H1 (cell line): Measurements from ENCODE around the gene C17orf50. TPM values are rescaled to one million over a fixed set of nuclear protein-coding genes. Genes with fewer than 3 reads are reported as not detected.

Experiments
- CTCF ChIA-PET: fragments of 300-600 bp; sonication (Branson Sonifier 250); formaldehyde crosslinking; loops from one replicate; lab custom pipeline; 2021; ENCODE audit not compliant: partially characterized antibody; lab: Charles Lee
- POLR2A ChIA-PET: fragments of 300-600 bp; sonication (Branson Sonifier 250); formaldehyde crosslinking; loops from one replicate; lab custom pipeline; 2021; ENCODE audit warnings: inconsistent platforms; ENCODE audit not compliant: partially characterized antibody; lab: Charles Lee
- DNase-seq, 2 experiments: peaks; one replicate each; pipeline versions ENCODE4 v3.0.0 to v3.0.0-alpha.2; 2010 to 2022; ENCODE audit warnings: low spot score in 2 of 2, low read depth in 1 of 2, mixed read lengths in 1 of 2
- FAIRE-seq: peaks from 2 replicates; lab custom pipeline; 2011; peaks lifted over from hg19 to GRCh38; lab: Jason Lieb, UNC
- H2AFZ ChIP-seq: 2 replicates; pipeline ENCODE4 v1.8.1; 2012; ENCODE audit warnings: low read length, inconsistent platforms
- H2AK5ac ChIP-seq: 2 replicates; pipeline ENCODE4 v1.6.1; 2013; ENCODE audit warnings: low read depth, low read length
- H2BK120ac ChIP-seq: replicated peaks from 2 replicates; pipeline ENCODE3; 2013; ENCODE audit warnings: low read depth, low read length, inconsistent platforms
- H2BK12ac ChIP-seq: 2 replicates; pipeline ENCODE4 v1.6.1; 2013; ENCODE audit warnings: low read depth, low read length
- H2BK15ac ChIP-seq: 2 replicates; pipeline ENCODE4 v1.6.1; 2013; ENCODE audit warnings: low read length
- H2BK20ac ChIP-seq: 2 replicates; pipeline ENCODE4 v1.6.1; 2013; ENCODE audit warnings: low read length
- H2BK5ac ChIP-seq: 2 replicates; pipeline ENCODE4 v1.6.1; 2013; ENCODE audit warnings: low read depth, low read length
- H3K14ac ChIP-seq: 2 replicates; pipeline ENCODE4 v1.6.1; 2013; ENCODE audit warnings: inconsistent platforms; ENCODE audit not compliant: insufficient read length
- H3K18ac ChIP-seq: 2 replicates; pipeline ENCODE4 v1.6.1; 2013; ENCODE audit warnings: low read length; ENCODE audit errors: extremely low read depth
- H3K23ac ChIP-seq: 2 replicates; pipeline ENCODE4 v1.6.1; 2013; ENCODE audit warnings: inconsistent platforms; ENCODE audit not compliant: insufficient read length
- H3K23me2 ChIP-seq: 2 replicates; pipeline ENCODE4 v1.6.1; 2013; ENCODE audit warnings: low read depth, low read length
- H3K27ac ChIP-seq: 2 replicates; pipeline ENCODE4 v1.6.1; 2011; ENCODE audit warnings: low read depth, low read length, inconsistent platforms
- H3K27me3 ChIP-seq, 4 experiments: replicated peaks in 1 of 4; 1 replicate in 1 of 4; 2 replicates in 3 of 4; pipeline versions ENCODE4 v1.6.1 to v1.8.1; 2011 to 2013; ENCODE audit warnings: low read length in 3 of 4, mild to moderate bottlenecking in 3 of 4, inconsistent platforms in 2 of 4, mixed read lengths in 2 of 4, moderate library complexity in 1 of 4; ENCODE audit not compliant: control insufficient read depth in 3 of 4, insufficient read depth in 3 of 4; ENCODE audit errors: extremely low read depth in 1 of 4
- H3K36me3 ChIP-seq, 4 experiments: 2 replicates each; pipeline versions ENCODE4 v1.6.1 to v1.8.1; 2011 to 2013; ENCODE audit warnings: mild to moderate bottlenecking in 4 of 4, low read length in 3 of 4, moderate library complexity in 2 of 4, control low read depth in 1 of 4, inconsistent platforms in 1 of 4; ENCODE audit not compliant: insufficient read depth in 4 of 4, control insufficient read depth in 2 of 4
- H3K4ac ChIP-seq: replicated peaks from 2 replicates; pipeline ENCODE3; 2013; ENCODE audit warnings: low read length, low read depth, mixed read lengths, inconsistent platforms; ENCODE audit not compliant: insufficient read length
- H3K4me1 ChIP-seq, 4 experiments: replicated peaks in 1 of 4; 1 replicate in 1 of 4; 2 replicates in 3 of 4; pipeline versions ENCODE4 v1.6.1 to v1.8.1; 2011 to 2013; ENCODE audit warnings: low read length in 3 of 4, inconsistent platforms in 2 of 4, mixed read lengths in 1 of 4; ENCODE audit not compliant: insufficient read depth in 4 of 4, control insufficient read depth in 3 of 4
- H3K4me2 ChIP-seq, 2 experiments: 2 replicates each; pipeline versions ENCODE4 v1.6.1 to v1.8.1; 2011 to 2013; ENCODE audit warnings: low read depth in 2 of 2, low read length in 2 of 2, control low read depth in 1 of 2, inconsistent platforms in 1 of 2, mild to moderate bottlenecking in 1 of 2; ENCODE audit not compliant: insufficient read depth in 1 of 2
- H3K4me3 ChIP-seq, 4 experiments: fragments of 200-600, 300-600 bp in 1 of 4; sonication (generic), shearing (Covaris generic), sonication (Bioruptor Twin) in 1 of 4; 2 replicates each; pipeline versions ENCODE4 v1.5.1 to v1.8.1; 2011 to 2016; ENCODE audit warnings: low read length in 4 of 4, low read depth in 3 of 4, control low read depth in 2 of 4, inconsistent platforms in 2 of 4, mild to moderate bottlenecking in 2 of 4, mixed read lengths in 1 of 4, moderate library complexity in 1 of 4; ENCODE audit not compliant: insufficient read depth in 2 of 4; ENCODE audit errors: extremely low read depth in 1 of 4
- H3K56ac ChIP-seq: replicated peaks from 2 replicates; pipeline ENCODE3; 2013; ENCODE audit warnings: low read depth, mild to moderate bottlenecking, mixed read lengths, low read length, inconsistent platforms; ENCODE audit not compliant: insufficient read length
- H3K79me1 ChIP-seq: 2 replicates; pipeline ENCODE4 v1.6.1; 2013; ENCODE audit warnings: low read depth, low read length, control low read depth
- H3K79me2 ChIP-seq, 2 experiments: 2 replicates each; pipeline versions ENCODE4 v1.6.1 to v1.8.1; 2012 to 2013; ENCODE audit warnings: low read length in 2 of 2, mild to moderate bottlenecking in 2 of 2, inconsistent platforms in 1 of 2; ENCODE audit not compliant: insufficient read depth in 2 of 2, control insufficient read depth in 1 of 2
- H3K9ac ChIP-seq, 4 experiments: replicated peaks in 1 of 4; 1 replicate in 1 of 4; 2 replicates in 3 of 4; pipeline versions ENCODE4 v1.6.1 to v1.8.1; 2011 to 2013; ENCODE audit warnings: low read depth in 3 of 4, low read length in 3 of 4, control low read depth in 2 of 4, mild to moderate bottlenecking in 2 of 4, moderate library complexity in 2 of 4, inconsistent platforms in 1 of 4; ENCODE audit errors: extremely low read depth in 1 of 4
- H3K9me3 ChIP-seq, 2 experiments: 2 replicates each; pipeline versions ENCODE4 v1.6.1 to v1.8.1; 2012 to 2013; ENCODE audit warnings: mild to moderate bottlenecking in 2 of 2, moderate library complexity in 2 of 2, control low read depth in 1 of 2, inconsistent platforms in 1 of 2, low read depth in 1 of 2, low read length in 1 of 2, mixed read lengths in 1 of 2; ENCODE audit not compliant: insufficient read depth in 2 of 2
- H4K20me1 ChIP-seq, 2 experiments: replicated peaks in 1 of 2; 2 replicates each; pipeline versions ENCODE3 to v1.8.1; 2011 to 2013; ENCODE audit warnings: inconsistent platforms in 2 of 2, low read length in 2 of 2, mild to moderate bottlenecking in 1 of 2; ENCODE audit not compliant: insufficient read depth in 2 of 2, control insufficient read depth in 1 of 2
- H4K5ac ChIP-seq: 2 replicates; pipeline ENCODE4 v1.6.1; 2013; ENCODE audit warnings: low read length, low read depth, mixed read lengths, inconsistent platforms; ENCODE audit not compliant: insufficient read length
- H4K8ac ChIP-seq: 2 replicates; pipeline ENCODE4 v1.8.0; 2013; ENCODE audit warnings: mild to moderate bottlenecking, moderate library complexity, low read length, inconsistent platforms; ENCODE audit not compliant: insufficient read depth; ENCODE audit errors: extremely low read depth
- H4K91ac ChIP-seq: replicated peaks from 2 replicates; pipeline ENCODE3; 2013; ENCODE audit warnings: low read length, mixed read lengths, inconsistent platforms; ENCODE audit not compliant: insufficient read length
- ATF3 ChIP-seq: IDR thresholded peaks from 2 replicates; pipeline ENCODE4 v1.6.1; 2011; ENCODE audit warnings: low read depth, mild to moderate bottlenecking, low read length; ENCODE audit not compliant: insufficient read depth
- CEBPB ChIP-seq: IDR thresholded peaks from 2 replicates; pipeline ENCODE4 v1.6.1; 2012; ENCODE audit warnings: low read depth, low read length
- GTF2F1 ChIP-seq: IDR thresholded peaks from 2 replicates; pipeline ENCODE4 v1.6.1; 2012; ENCODE audit warnings: low read depth, low read length, improper control_type of control experiment, borderline replicate concordance
- JUN ChIP-seq: IDR thresholded peaks from 2 replicates; pipeline ENCODE4 v1.6.1; 2011; ENCODE audit warnings: low read depth, mild to moderate bottlenecking, improper control_type of control experiment, low read length
- JUND ChIP-seq: IDR thresholded peaks from 2 replicates; pipeline ENCODE4 v1.6.1; 2011; ENCODE audit warnings: mild to moderate bottlenecking, improper control_type of control experiment, low read length
- KDM1A ChIP-seq: fragments of 200-600, 300-600 bp; sonication (generic); IDR thresholded peaks from 2 replicates; pipeline ENCODE4 v1.7.1; 2016; ENCODE audit warnings: mild to moderate bottlenecking, low read length, borderline replicate concordance
- KDM4A ChIP-seq: IDR thresholded peaks from one replicate; pipeline ENCODE4 v1.7.1; 2012; ENCODE audit warnings: low read depth, mild to moderate bottlenecking, moderate library complexity, low read length, inconsistent platforms; ENCODE audit not compliant: severe bottlenecking
- PHF8 ChIP-seq: fragments of 200-600 bp; sonication (generic); conservative IDR thresholded peaks from 2 replicates; pipeline ENCODE4 v1.7.1; 2012; ENCODE audit warnings: low read depth, mild to moderate bottlenecking, inconsistent platforms, low read length, moderate library complexity
- POLR2A ChIP-seq, 2 experiments: IDR thresholded peaks; 1 replicate in 1 of 2; 2 replicates in 1 of 2; pipeline ENCODE4 v1.6.1; 2011; ENCODE audit warnings: low read depth in 2 of 2, low read length in 2 of 2, mild to moderate bottlenecking in 2 of 2; ENCODE audit errors: control extremely low read depth in 1 of 2
- RBBP5 ChIP-seq: IDR thresholded peaks from 2 replicates; pipeline ENCODE4 v1.7.1; 2012; ENCODE audit warnings: low read depth, mild to moderate bottlenecking, inconsistent platforms, low read length, moderate library complexity, borderline replicate concordance
- SP4 ChIP-seq: IDR thresholded peaks from 2 replicates; pipeline ENCODE4 v1.6.1; 2012; ENCODE audit warnings: low read length, inconsistent platforms
- SRF ChIP-seq: IDR thresholded peaks from 2 replicates; pipeline ENCODE4 v1.6.1; 2011; ENCODE audit warnings: mild to moderate bottlenecking, low read depth, low read length, moderate library complexity
- YY1 ChIP-seq: IDR thresholded peaks from 2 replicates; pipeline ENCODE4 v1.6.1; 2011; ENCODE audit warnings: low read depth, mild to moderate bottlenecking, low read length
- WGBS, 2 experiments: shearing (Covaris generic) in 1 of 2; methylation state at CpG; one replicate each; pipeline versions ENCODE4 v1.1.6 to v1.1.7; 2013 to 2015; ENCODE audit warnings: low lambda C conversion rate in 2 of 2, mixed read lengths in 2 of 2, inconsistent platforms in 1 of 2, low coverage in 1 of 2, missing lambda C conversion rate in 1 of 2; ENCODE audit not compliant: insufficient replicate concordance in 2 of 2, insufficient coverage in 1 of 2, insufficient read length in 1 of 2; ENCODE audit errors: extremely low coverage in 1 of 2, missing lambda C conversion rate in 1 of 2; 5-methylcytosine and 5-hydroxymethylcytosine counted together
- polyA plus RNA-seq, 7 experiments: library from polyadenylated mRNA; depleted of rRNA in 3 of 7; stranded (reverse) in 5 of 7; unstranded in 2 of 7; fragments of >200 nt in 5 of 7; fragments of 200-250 nt in 2 of 7; gene quantifications; 1 replicate in 5 of 7; 2 replicates in 1 of 7; 4 replicates in 1 of 7; pipeline versions ENCODE4 v1.2.1 to v1.2.3, GENCODE V29; 2011 to 2013; ENCODE audit warnings: missing spikeins in 2 of 7, mixed read lengths in 2 of 7
- total RNA-seq: library from RNA; stranded (reverse); fragmentation: NEBNext Ultra II Directional; extraction: Animal tissue kit (Norgen Biotek cat#: 25700); gene quantifications from 2 replicates; pipeline ENCODE4 v1.2.1, GENCODE V29; 2021

Gene C17orf50
- total and polyA plus RNA-seq, 2 of the 8 experiments (the other 6 are each of a cell fraction or from before 2014, with no cell fraction given), result 0.12 TPM; not detected in 1

- DNase-seq, result peak in 1 of 2 experiments; percentile 46
- H3K4me3 ChIP-seq, result 0 out of 8 replicates have a peak overlapping the region, but pooled peaks of 1 of the 4 experiments have one; percentile 4
- peak overlapping the region; percentile 4 to 30; a peak in 2 of 4 replicates for H3K4me2 ChIP-seq
- no peak overlapping the region for H3K14ac ChIP-seq
- H4K8ac ChIP-seq, result no peak overlapping the region
- no peak overlapping the region for H2BK120ac ChIP-seq
- no peak overlapping the region for H2BK12ac ChIP-seq
- H4K91ac ChIP-seq, result no peak overlapping the region
- no peak overlapping the region for H2AFZ ChIP-seq
- H3K9ac ChIP-seq, result no peak overlapping the region
- ChIA-PET POLR2A (interaction anchor here (0.9 to 1.2 kb wide), 2 partner anchors 79 to 143 kb away, joined by 4 read pairs; partner anchors contain the start of genes AP2B1 and TAF15), CTCF (interaction anchor here (1.0 to 9.8 kb wide), 6 partner anchors 12 to 117 kb away, joined by 3 to 45 read pairs (median 10); no protein-coding TSS in a partner anchor)
- no peak overlapping the region for H3K23ac ChIP-seq
- H3K18ac ChIP-seq, result no peak overlapping the region
- H2AK5ac ChIP-seq, result no peak overlapping the region
- H3K79me1 ChIP-seq, result peaks cover 2% of the 10 kb centered on the region; the same call in 1 of the 2 replicates
- H3K79me2 ChIP-seq, result no peaks in the 10 kb centered on the region
- H3K9me3 ChIP-seq, result no peaks in the 10 kb centered on the region
- peaks cover 7 to 28% (median 8%) of the 10 kb centered on the region in 4 experiments; a peak in 6 of 7 replicates for H3K4me1 ChIP-seq
- no peak overlapping the region for H3K56ac ChIP-seq
- H2BK20ac ChIP-seq, result no peak overlapping the region
- H3K4ac ChIP-seq, result no peak overlapping the region
- H3K36me3 ChIP-seq, result peaks cover 0 to 8% (median 2%) of the 10 kb centered on the region in 4 experiments; a peak in 5 of 8 replicates
- FAIRE-seq, result no peak
- WGBS, 2 experiments, result 34% methylated on average over 4 of the region's 4 CpGs; no CpG with 5 or more reads in 1 of the 2 experiments
- H3K27ac ChIP-seq, result no peak overlapping the region
- H3K27me3 ChIP-seq, result peaks cover 0 to 8% (median 5%) of the 10 kb centered on the region in 4 experiments; a peak in 4 of 7 replicates
- H2BK15ac ChIP-seq, result no peak overlapping the region
- TF ChIP-seq CEBPB (peak; percentile 80), ATF3 (0 out of 2 replicates have a peak, but pooled peaks have one; percentile 40), POLR2A (IDR thresholded peaks at IDR 0.05; ENCODE audit: control extremely low read depth in 1 of 2, low read depth in 2 of 2, low read length in 2 of 2) (no peak), JUND (0 out of 2 replicates have a peak, but pooled peaks have one; percentile 23), YY1 (no peak), SP4 (no peak), PHF8 (no peak), JUN (no peak), KDM4A (no peak), RBBP5 (no peak), GTF2F1 (no peak), KDM1A (no peak), SRF (peak; percentile 45; the same call in 1 of the 2 replicates)
- no peak overlapping the region for H4K5ac ChIP-seq
- no peak overlapping the region for H2BK5ac ChIP-seq
- H4K20me1 ChIP-seq, result peaks cover 2 to 11% of the 10 kb centered on the region in 2 experiments
- H3K23me2 ChIP-seq, result peaks cover 9% of the 10 kb centered on the region; the same call in 1 of the 2 replicates
These were observed 31.3 kb upstream of the C17orf50 start for GRCh38 chr17:35729405-35729833.
